ENCODE results near the gene SYT15B.
"Not testable (repeated sequence)": the region's sequence is repeated elsewhere in the genome, so short reads cannot be mapped to it uniquely, and the experiment has no call there.

GRCh38 chr10:47762674-47763553 lies 478 bp downstream of the SYT15B start:
- TF ChIP-seq, protein P1, sequence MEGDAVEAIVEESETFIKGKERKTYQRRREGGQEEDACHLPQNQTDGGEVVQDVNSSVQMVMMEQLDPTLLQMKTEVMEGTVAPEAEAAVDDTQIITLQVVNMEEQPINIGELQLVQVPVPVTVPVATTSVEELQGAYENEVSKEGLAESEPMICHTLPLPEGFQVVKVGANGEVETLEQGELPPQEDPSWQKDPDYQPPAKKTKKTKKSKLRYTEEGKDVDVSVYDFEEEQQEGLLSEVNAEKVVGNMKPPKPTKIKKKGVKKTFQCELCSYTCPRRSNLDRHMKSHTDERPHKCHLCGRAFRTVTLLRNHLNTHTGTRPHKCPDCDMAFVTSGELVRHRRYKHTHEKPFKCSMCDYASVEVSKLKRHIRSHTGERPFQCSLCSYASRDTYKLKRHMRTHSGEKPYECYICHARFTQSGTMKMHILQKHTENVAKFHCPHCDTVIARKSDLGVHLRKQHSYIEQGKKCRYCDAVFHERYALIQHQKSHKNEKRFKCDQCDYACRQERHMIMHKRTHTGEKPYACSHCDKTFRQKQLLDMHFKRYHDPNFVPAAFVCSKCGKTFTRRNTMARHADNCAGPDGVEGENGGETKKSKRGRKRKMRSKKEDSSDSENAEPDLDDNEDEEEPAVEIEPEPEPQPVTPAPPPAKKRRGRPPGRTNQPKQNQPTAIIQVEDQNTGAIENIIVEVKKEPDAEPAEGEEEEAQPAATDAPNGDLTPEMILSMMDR (conservative IDR thresholded peaks at IDR 0.05; ENCODE audit: low read depth, low read length): not testable (repeated sequence)
- not testable (repeated sequence) for TF ChIP-seq EZH2 (IDR thresholded peaks at IDR 0.05; ENCODE audit: borderline replicate concordance, low read depth, low read length, poor library complexity, severe bottlenecking)
